NCI-H2029 (cell line): ENCODE measurements around the gene LHX8.
"Not testable (repeated sequence)": the region's sequence is repeated elsewhere in the genome, so short reads cannot be mapped to it uniquely, and the experiment has no call there.

Experiments
- DNase-seq: peaks from one replicate; lab custom pipeline; 2025; lab: John Stamatoyannopoulos, UW

LHX8 gene

GRCh38 chr1:75132812-75133619 is 1.2 kb upstream of the LHX8 start:
- no peak for DNase-seq

GRCh38 chr1:75134647-75135572 is 722 bp downstream of the LHX8 start:
- no peak for DNase-seq

GRCh38 chr1:75135573-75136194 is 1.5 kb downstream of the LHX8 start:
- DNase-seq, result no peak

GRCh38 chr1:75136195-75136815 is 2.1 kb downstream of the LHX8 start:
- DNase-seq, result no peak

- no peak for DNase-seq
Measured at GRCh38 chr1:75136921-75137641, 2.9 kb downstream of the LHX8 start.

GRCh38 chr1:75152092-75152491 is 17.9 kb downstream of the LHX8 start:
- DNase-seq, result no peak

GRCh38 chr1:75159154-75159553 is 25.0 kb downstream of the LHX8 start:
- no peak for DNase-seq

- DNase-seq, result no peak
Measured at GRCh38 chr1:75165264-75165663, 31.1 kb downstream of the LHX8 start.

GRCh38 chr1:75166821-75167220 is 32.6 kb downstream of the LHX8 start:
- DNase-seq, result no peak

GRCh38 chr1:75170011-75170410 is 35.8 kb downstream of the LHX8 start:
- no peak for DNase-seq

- no peak for DNase-seq
Measured at GRCh38 chr1:75170981-75171380, 36.8 kb downstream of the LHX8 start.

- DNase-seq, result no peak
Measured at GRCh38 chr1:75171876-75172275, 37.7 kb downstream of the LHX8 start.

- DNase-seq, result no peak
Measured at GRCh38 chr1:75172556-75172955, 38.4 kb downstream of the LHX8 start.

- no peak for DNase-seq
Measured at GRCh38 chr1:75174031-75174760, 40.0 kb downstream of the LHX8 start.

GRCh38 chr1:75181214-75181955 is 47.2 kb downstream of the LHX8 start:
- not testable (repeated sequence) for DNase-seq

- no peak for DNase-seq
Measured at GRCh38 chr1:75188892-75189291, 54.7 kb downstream of the LHX8 start.

- DNase-seq, result no peak
Measured at GRCh38 chr1:75198163-75198562, 64.0 kb downstream of the LHX8 start.

GRCh38 chr1:75198761-75199160 is 64.6 kb downstream of the LHX8 start:
- DNase-seq, result no peak

GRCh38 chr1:75202751-75203150 is 68.6 kb downstream of the LHX8 start:
- no peak for DNase-seq
